ENCODE data around the gene VAV3.

DNA sequence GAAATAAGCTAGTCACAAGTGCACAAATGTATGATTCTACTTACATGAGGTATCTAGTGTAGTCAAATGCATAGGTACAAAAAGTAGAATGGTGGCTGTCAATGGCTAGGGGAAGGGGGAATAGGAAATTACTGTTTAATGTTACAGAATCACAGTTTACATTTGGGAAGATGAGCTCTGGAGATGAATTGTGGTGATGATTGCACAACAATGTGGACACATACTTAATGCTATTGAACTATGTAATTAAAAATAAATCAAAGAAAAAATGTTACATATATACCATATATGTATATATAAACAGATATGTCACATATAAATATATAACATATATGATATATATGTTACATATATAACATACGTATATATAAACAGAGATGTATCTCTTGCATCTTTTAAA is 39.4 kb downstream of the VAV3 start:
- TF ChIP-seq, protein P1, sequence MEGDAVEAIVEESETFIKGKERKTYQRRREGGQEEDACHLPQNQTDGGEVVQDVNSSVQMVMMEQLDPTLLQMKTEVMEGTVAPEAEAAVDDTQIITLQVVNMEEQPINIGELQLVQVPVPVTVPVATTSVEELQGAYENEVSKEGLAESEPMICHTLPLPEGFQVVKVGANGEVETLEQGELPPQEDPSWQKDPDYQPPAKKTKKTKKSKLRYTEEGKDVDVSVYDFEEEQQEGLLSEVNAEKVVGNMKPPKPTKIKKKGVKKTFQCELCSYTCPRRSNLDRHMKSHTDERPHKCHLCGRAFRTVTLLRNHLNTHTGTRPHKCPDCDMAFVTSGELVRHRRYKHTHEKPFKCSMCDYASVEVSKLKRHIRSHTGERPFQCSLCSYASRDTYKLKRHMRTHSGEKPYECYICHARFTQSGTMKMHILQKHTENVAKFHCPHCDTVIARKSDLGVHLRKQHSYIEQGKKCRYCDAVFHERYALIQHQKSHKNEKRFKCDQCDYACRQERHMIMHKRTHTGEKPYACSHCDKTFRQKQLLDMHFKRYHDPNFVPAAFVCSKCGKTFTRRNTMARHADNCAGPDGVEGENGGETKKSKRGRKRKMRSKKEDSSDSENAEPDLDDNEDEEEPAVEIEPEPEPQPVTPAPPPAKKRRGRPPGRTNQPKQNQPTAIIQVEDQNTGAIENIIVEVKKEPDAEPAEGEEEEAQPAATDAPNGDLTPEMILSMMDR (IDR thresholded peaks at IDR 0.05), result no peak
- no peak for TF ChIP-seq POLR2A (IDR thresholded peaks at IDR 0.05)

Measured in body of pancreas (tissue), 4 donors.